ENCODE data around the gene EFHD1.
A peak's percentile ranks its signal among the peaks of the same experiment; 100 is the strongest.

The EFHD1 gene

DNA sequence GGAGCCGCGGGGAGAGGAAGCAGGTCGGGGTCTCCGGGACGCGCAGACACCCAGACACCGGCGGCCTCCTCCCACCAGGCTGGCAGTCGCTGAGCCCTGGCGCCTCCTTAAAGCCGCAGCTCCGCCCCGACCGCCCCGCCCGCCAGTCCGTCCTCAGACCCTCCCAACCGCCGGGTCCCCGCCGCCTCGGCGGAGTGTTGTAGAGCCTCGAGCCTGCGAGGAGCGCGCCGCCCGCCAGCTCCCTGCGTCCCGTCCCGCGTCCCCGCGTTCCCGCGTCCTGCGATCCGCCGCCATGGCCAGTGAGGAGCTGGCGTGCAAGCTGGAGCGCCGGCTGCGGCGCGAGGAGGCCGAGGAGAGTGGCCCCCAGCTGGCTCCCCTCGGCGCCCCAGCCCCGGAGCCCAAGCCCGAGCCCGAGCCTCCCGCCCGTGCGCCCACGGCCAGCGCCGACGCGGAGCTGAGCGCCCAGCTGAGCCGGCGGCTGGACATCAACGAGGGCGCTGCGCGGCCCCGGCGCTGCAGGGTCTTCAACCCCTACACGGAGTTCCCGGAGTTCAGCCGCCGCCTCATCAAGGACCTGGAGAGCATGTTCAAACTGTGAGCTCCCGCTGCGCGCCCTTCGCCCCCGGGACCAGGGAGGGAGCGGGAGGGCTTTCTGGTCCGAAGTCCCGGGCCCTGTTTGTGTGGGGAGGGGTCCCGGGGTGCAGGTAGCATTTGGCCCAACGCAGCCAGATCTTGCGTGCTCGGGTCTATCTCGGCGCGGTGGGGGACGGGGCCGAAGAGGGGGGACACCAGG, at the start of gene EFHD1:
EFHD1 (plus strand) TSS at position 192 of the 793 bp plus-strand sequence; CDS start at position 293, 101 bp downstream.
- DNase-seq: peak; percentile 59 to 68

DNA sequence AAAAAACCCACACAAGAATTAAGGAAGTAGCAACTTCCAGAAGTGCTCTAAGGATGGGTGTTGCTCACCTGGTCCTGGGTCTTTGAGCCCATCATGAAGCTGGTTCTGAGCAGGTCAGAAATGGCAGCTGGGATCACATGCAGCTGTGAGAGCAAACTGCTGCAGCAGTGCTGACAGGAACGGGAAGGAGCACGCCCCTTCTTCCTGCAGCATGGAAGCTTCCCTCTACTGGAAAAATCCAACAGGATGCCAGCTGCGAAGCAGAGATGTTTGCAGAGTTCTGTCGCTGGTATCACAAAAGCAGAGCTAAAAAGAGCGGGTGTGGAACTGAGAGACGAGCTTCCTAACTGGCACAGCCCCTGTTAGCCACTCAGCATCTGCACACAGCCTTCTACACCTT, 49.2 kb upstream of the EFHD1 start:
- DNase-seq: no peak

DNA sequence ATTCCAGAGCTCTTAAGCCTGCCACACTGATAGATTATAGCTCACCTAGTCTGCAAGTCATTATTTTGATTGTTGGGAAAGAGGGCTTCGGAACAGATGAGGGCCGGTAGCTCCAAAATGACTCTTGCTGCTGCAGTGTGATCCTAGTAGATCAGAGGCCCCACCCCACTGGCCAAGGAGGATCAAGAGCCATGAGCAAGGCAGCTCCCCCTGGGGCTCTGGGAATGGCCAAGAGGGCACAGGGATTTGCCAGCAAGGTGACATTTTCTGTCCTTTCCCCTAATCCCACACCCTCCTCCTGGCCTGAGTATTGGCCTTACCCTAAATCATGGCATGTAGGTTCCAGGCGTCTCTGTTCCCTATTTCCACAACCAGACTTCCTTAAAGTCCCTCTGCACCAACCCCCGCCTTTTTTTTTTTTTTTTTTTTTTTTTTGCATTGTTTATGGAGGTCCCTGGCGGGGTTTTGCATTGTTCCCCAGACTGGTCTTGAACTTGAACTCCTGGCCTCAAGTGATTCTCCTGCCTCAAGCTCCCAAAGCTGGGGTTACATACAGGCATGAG, 46.4 kb upstream of the EFHD1 start:
- no peak for DNase-seq

GRCh38 chr2:232587512-232587911, 45.9 kb upstream of the EFHD1 start:
- no peak for DNase-seq

GRCh38 chr2:232588031-232588430, 45.4 kb upstream of the EFHD1 start:
- no peak for DNase-seq

GRCh38 chr2:232588680-232589585, 44.5 kb upstream of the EFHD1 start:
- no peak for DNase-seq

DNA sequence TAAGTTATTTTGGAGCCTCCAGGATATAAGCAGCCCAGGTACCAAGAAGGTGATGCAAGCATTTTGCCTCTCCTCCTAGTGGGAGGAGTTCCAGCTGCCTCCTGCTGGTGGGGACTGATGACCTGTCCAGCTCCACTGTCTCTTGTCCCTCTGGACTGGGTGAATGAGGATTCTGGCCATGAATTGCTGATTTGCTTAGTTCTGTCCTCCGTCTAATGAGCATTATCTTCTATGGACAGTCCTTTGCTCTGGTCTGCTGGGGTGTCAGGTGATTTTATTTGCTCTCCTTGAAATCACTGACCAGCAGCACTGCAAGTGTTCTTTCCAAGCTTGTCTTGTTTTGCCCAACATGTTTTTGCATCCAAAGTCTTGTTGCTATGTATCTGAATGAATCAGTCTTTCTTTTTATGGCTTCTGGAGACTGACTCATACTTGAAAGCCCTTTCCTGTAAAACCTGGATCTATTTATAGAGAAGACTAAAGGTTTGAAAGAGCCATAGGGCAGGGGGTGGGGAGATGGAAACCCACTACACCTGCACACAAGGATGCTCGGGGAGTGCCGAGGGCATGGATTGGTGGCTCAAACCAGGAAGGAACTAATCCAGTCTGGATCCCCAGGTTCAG, 40.5 kb upstream of the EFHD1 start:
- no peak for DNase-seq

DNA sequence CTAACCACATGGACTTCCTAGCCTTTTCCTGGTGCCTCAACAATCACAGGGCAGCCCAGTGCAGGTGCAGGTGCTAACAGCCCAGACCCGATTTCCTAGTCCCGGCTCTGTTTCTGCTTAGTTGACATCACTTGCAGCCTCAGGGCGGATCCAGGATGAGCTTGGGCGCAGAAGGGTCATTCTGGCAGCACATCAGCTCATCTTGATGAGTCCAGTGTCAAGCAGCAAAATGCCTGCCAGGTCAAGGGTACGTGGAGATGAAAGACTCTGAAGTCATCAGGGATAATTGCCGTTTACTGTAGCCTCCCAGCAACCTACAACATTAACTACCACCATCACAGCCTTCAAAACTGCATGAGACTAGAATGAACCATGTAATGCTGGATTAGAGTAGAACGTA, 39.4 kb upstream of the EFHD1 start:
- no peak for DNase-seq

DNA sequence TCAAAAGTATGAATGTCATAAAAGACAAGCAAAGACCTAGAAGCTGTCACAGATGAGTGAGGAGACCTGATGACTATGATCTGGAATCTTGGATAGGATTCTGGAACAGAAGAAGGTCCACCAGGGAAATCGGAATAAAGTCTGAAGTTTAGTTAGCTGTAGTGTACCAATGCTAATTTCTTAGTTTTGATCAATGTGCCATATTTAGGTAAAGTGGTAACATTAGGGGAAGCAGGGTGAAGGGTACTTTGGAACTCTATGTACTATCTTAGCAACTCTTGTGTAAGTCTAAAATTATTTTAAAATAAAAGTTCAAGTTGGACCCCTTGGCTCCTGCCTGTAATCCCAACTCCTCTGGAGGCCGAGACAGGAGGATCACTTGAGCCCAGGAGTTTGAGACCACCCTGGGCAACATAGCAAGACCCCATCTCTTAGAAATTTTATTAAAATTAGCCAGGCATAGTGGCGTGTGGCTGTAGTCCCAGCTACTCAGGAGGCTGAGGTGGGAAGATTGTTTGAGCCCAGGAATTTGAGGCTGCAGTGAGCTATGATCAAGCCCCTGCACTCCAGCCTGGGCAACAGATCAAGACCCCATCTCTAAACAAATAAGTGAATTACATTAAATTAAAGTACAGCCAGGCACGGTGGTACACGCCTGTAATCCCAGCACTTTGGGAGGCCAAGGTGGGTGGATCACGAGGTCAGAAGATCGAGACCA, 35.9 kb upstream of the EFHD1 start:
- no peak for DNase-seq

DNA sequence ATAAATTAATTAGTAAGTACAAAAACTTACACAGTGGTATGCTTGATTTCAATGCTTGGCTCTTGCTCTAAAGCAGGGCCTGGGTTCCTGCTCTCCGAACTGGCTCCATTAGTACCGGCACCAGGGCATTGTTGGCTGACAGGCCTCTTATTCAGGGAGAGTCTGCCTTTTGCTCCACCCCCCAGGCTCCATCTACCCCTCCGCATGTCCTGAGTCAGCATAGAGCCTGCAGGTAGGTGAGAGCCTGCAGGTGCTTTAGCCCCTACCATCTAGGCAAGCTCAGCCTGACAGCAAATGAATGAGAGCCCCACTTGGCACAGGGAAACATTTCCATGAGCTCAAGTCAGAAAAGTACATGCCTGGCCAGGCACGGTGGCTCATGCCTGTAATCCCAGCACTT, 35.1 kb upstream of the EFHD1 start:
- no peak for DNase-seq

DNA sequence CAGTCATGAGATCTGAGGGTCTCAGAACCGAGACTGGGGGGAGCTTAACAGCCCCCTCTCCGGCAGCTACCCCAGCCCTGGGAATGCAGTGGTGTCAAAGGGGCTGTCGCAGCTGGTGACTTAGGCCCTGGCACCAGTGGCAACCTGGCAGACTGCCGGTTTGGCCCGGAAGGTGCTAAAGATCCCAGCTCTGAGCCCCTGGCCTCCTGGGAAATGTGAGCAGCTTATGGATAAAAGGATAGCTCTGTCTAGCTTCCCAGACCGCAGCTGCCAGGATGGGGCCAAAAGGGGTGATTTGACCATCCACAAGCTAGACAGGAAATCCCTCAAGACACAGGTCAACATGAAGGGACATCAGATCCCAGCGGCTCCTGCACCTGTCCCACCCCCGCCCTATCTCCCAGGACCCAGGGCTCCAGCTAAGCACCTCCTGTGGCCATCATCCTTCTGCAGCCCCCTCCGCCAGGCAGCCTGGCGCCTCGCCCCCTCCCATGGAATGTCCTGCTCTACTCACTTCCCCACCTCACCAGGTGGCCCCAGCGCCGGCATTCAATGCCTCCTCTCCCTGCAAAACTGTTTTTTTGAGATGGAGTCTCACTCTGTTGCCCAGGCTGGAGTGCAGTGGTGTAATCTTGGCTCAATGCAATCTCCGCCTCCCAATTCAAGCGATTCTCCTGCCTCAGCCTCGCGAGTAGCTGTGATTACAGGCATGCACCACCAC, 33.2 kb upstream of the EFHD1 start:
- DNase-seq: no peak

DNA sequence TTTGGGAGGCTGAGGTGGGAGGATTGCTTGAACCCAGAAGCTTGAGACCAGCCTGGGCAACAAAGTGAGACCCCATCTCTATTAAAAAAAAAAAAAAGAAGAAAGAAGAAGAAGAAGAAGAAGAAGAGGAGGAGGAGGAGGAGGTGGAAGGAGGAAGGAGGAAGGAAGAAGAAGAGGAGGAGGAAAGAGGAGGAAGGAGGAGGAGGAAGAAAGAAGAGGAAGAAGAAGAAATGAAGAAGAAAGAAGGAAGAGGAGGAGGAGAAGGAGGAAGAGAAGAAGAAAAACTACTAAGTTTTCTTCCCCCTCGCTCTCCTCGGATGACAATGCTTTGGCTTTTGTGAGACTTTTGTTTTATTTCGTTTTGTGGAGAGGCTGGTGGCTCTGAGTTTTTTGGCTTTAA, 30.1 kb upstream of the EFHD1 start:
- no peak for DNase-seq

- DNase-seq: no peak
These were observed 28.9 kb upstream of the EFHD1 start for GRCh38 chr2:232604535-232604934.

- DNase-seq: no peak
These were observed 26.4 kb upstream of the EFHD1 start for GRCh38 chr2:232607011-232607410.

GRCh38 chr2:232609607-232610006, 23.8 kb upstream of the EFHD1 start:
- DNase-seq: no peak

GRCh38 chr2:232610081-232610480, 23.3 kb upstream of the EFHD1 start:
- no peak for DNase-seq

- no peak for DNase-seq
These were observed 22.3 kb upstream of the EFHD1 start for GRCh38 chr2:232611061-232611460.

- peak; percentile 84 to 86 for DNase-seq
These were observed 21.7 kb upstream of the EFHD1 start for GRCh38 chr2:232611559-232612218.

DNA sequence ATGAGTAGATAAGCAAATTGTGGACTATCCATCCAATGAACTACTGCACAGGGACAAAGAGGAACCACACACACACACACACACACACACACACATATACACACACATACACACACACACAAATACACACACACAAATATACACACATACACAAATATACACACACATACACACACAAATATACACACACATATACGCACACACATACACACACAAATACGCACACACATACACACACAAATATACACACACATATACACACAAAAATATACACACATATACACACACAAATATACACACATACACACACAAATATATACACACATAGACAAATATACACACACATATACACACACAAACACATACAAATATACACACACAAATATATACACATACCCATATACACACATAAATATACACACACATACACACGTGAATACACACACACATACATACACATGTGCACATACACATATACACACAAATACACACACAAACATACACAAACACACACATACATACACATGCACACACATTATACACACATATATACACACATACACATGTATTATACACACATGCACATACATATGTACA, 19.8 kb upstream of the EFHD1 start:
- DNase-seq: no peak

- DNase-seq: no peak
These were observed 18.1 kb upstream of the EFHD1 start for GRCh38 chr2:232615339-232615738.

DNA sequence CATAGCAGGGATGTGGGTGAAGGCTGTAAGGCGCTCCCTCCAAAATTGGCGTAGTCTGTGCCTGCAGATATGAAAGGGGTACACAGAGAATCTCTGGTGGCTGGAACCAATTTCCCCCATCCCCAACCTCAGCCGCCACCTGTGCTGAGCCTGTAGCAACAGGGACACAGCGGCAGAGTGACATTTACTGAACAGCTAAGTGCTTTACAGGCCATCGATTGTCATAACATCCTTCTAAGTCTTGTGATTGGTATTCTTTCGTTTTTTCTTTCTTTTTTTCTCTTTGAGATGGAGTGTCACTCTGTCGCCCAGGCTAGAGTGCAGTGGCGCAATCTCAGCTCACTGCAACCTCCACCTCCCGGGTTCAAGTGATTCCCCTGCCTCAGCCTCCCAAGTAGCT, 12.2 kb upstream of the EFHD1 start:
- no peak for DNase-seq
